ENCODE data around the gene B4GALT5.

Gene B4GALT5

GRCh38 chr20:49754596-49754995 is 40.9 kb upstream of the B4GALT5 start:
- no peak overlapping the region for H3K4me3 ChIP-seq (ENCODE audit: low read length)
- TF ChIP-seq CTCF (conservative IDR thresholded peaks at IDR 0.05; ENCODE audit: low read length) = no peak

GRCh38 chr20:49753133-49753532 is 39.5 kb upstream of the B4GALT5 start:
- no peak for DNase-seq (ENCODE audit: low read depth)
- no peak overlapping the region for H3K4me3 ChIP-seq (ENCODE audit: low read length)
- no peak for TF ChIP-seq CTCF (conservative IDR thresholded peaks at IDR 0.05; ENCODE audit: low read length)

More at GRCh38 chr20:49754596-49754995, 40.9 kb upstream of the B4GALT5 start:
- no peak for DNase-seq (ENCODE audit: low read depth)

- H3K4me3 ChIP-seq (ENCODE audit: low read length) = no peak overlapping the region
- DNase-seq (ENCODE audit: low read depth) = no peak
- no peak for TF ChIP-seq CTCF (conservative IDR thresholded peaks at IDR 0.05; ENCODE audit: low read length)
These were observed 38.7 kb upstream of the B4GALT5 start for GRCh38 chr20:49752201-49752903.

- TF ChIP-seq CTCF (conservative IDR thresholded peaks at IDR 0.05; ENCODE audit: low read length) = no peak
- no peak for DNase-seq (ENCODE audit: low read depth)
These were observed 37.7 kb upstream of the B4GALT5 start for GRCh38 chr20:49751397-49751736.

GRCh38 chr20:49750611-49751396 is 37.1 kb upstream of the B4GALT5 start:
- no peak overlapping the region for H3K4me3 ChIP-seq (ENCODE audit: low read length)
- DNase-seq (ENCODE audit: low read depth) = no peak
- TF ChIP-seq CTCF (conservative IDR thresholded peaks at IDR 0.05; ENCODE audit: low read length) = no peak

More at GRCh38 chr20:49751397-49751736, 37.7 kb upstream of the B4GALT5 start:
- no peak overlapping the region for H3K4me3 ChIP-seq (ENCODE audit: low read length)

GRCh38 chr20:49749625-49750024 is 35.9 kb upstream of the B4GALT5 start:
- no peak overlapping the region for H3K4me3 ChIP-seq (ENCODE audit: low read length)
- TF ChIP-seq CTCF (conservative IDR thresholded peaks at IDR 0.05; ENCODE audit: low read length) = no peak
- no peak for DNase-seq (ENCODE audit: low read depth)

GRCh38 chr20:49748525-49748838 is 34.8 kb upstream of the B4GALT5 start:
- TF ChIP-seq CTCF (conservative IDR thresholded peaks at IDR 0.05; ENCODE audit: low read length) = no peak
- no peak overlapping the region for H3K4me3 ChIP-seq (ENCODE audit: low read length)
- no peak for DNase-seq (ENCODE audit: low read depth)

Data from AG10803 (cell line).